Mammary epithelial cell (primary cell): ENCODE measurements around the gene NUP98.

Experiments
- CTCF ChIP-seq, 2 donors: IDR thresholded peaks in 1 of 2; conservative IDR thresholded peaks in 1 of 2; 2 replicates each; pipeline ENCODE4 v1.5.1; 2011 to 2012; ENCODE audit warnings: inconsistent platforms in 2 of 2, low read length in 2 of 2, mild to moderate bottlenecking in 2 of 2, control low read depth in 1 of 2, low read depth in 1 of 2; ENCODE audit not compliant: insufficient read depth in 1 of 2; ENCODE audit errors: extremely low read depth in 1 of 2
- EZH2 ChIP-seq: IDR thresholded peaks from 2 replicates; pipeline ENCODE4 v1.6.1; 2012; ENCODE audit warnings: low read length, inconsistent platforms, borderline replicate concordance

GRCh38 chr11:3638513-3638912 lies 158.8 kb downstream of the NUP98 start:
- no peak for TF ChIP-seq EZH2
- no peak for TF ChIP-seq CTCF (conservative IDR thresholded peaks at IDR 0.05 in 1 of 2, IDR thresholded peaks at IDR 0.05 in 1 of 2; ENCODE audit: extremely low read depth in 1 of 2, insufficient read depth in 1 of 2, low read depth in 1 of 2, low read length in 2 of 2)
